Measurements from ENCODE around the gene GZMM. TPM values are rescaled to one million over a fixed set of nuclear protein-coding genes. Genes with fewer than 3 reads are reported as not detected.
A peak's percentile ranks its signal among the peaks of the same experiment; 100 is the strongest.

Gene GZMM
- total and polyA plus RNA-seq, 2 of the 13 experiments (the other 11 are each of a cell fraction or from before 2014, with no cell fraction given): 0.07 TPM; not detected in 1

DNA sequence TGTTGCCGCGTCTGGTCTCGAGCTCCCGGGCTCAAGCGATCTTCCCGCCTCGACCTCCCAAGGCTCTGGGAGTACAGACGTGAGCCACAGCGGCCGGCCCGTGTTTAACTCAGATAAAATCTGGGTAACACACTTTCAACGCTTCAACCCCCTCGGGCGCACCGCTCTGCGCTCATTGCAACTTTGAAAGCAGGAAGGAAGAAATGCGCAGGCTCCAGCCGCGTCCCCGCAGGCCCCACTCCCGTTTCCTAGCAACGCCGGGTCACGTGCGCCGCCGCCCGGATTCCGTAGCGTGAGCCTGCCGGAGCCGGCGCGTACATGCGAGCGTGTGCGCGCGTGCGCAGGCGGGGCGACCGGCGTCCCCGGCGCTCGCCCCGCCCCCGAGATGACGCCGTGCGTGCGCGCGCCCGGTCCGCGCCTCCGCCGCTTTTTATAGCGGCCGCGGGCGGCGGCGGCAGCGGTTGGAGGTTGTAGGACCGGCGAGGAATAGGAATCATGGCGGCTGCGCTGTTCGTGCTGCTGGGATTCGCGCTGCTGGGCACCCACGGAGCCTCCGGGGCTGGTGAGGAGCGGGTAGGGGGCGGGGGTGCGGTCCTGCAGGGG is 28.4 kb downstream of the GZMM start, which contains the start of gene BSG (continued):
- TF ChIP-seq, protein P1, sequence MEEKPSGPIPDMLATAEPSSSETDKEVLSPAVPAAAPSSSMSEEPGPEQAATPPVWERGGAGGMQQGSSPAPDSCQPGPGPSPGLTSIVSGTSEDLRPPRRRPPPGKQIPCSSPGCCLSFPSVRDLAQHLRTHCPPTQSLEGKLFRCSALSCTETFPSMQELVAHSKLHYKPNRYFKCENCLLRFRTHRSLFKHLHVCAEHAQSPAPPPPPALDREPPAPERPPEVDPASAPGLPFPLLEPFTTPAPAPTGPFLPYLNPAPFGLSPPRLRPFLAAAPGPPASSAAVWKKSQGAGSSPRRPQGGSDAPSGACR (CRISPR knock-in tag; IDR thresholded peaks at IDR 0.05): peak; percentile 75; the same call in 1 of the 2 replicates
- TF ChIP-seq TBP (CRISPR knock-in tag; IDR thresholded peaks at IDR 0.05): 0 out of 2 replicates have a peak, but pooled peaks have one; percentile 42
- TF ChIP-seq EHMT2 (IDR thresholded peaks at IDR 0.05; ENCODE audit: borderline replicate concordance, low read depth, low read length): no peak
- TF ChIP-seq POLR2G (IDR thresholded peaks at IDR 0.05; ENCODE audit: low read depth, low read length): peak; percentile 97
- TF ChIP-seq THAP11 (CRISPR knock-in tag; IDR thresholded peaks at IDR 0.05): peak; percentile 63
- TF ChIP-seq, protein P2, sequence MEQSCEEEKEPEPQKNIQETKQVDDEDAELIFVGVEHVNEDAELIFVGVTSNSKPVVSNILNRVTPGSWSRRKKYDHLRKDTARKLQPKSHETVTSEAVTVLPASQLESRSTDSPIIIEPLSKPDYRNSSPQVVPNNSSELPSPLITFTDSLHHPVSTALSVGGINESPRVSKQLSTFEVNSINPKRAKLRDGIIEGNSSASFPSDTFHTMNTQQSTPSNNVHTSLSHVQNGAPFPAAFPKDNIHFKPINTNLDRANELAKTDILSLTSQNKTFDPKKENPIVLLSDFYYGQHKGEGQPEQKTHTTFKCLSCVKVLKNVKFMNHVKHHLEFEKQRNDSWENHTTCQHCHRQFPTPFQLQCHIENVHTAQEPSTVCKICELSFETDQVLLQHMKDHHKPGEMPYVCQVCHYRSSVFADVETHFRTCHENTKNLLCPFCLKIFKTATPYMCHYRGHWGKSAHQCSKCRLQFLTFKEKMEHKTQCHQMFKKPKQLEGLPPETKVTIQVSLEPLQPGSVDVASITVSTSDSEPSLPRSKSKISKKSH (CRISPR knock-in tag; IDR thresholded peaks at IDR 0.05; ENCODE audit: borderline replicate concordance): no peak
- TF ChIP-seq, protein P3, sequence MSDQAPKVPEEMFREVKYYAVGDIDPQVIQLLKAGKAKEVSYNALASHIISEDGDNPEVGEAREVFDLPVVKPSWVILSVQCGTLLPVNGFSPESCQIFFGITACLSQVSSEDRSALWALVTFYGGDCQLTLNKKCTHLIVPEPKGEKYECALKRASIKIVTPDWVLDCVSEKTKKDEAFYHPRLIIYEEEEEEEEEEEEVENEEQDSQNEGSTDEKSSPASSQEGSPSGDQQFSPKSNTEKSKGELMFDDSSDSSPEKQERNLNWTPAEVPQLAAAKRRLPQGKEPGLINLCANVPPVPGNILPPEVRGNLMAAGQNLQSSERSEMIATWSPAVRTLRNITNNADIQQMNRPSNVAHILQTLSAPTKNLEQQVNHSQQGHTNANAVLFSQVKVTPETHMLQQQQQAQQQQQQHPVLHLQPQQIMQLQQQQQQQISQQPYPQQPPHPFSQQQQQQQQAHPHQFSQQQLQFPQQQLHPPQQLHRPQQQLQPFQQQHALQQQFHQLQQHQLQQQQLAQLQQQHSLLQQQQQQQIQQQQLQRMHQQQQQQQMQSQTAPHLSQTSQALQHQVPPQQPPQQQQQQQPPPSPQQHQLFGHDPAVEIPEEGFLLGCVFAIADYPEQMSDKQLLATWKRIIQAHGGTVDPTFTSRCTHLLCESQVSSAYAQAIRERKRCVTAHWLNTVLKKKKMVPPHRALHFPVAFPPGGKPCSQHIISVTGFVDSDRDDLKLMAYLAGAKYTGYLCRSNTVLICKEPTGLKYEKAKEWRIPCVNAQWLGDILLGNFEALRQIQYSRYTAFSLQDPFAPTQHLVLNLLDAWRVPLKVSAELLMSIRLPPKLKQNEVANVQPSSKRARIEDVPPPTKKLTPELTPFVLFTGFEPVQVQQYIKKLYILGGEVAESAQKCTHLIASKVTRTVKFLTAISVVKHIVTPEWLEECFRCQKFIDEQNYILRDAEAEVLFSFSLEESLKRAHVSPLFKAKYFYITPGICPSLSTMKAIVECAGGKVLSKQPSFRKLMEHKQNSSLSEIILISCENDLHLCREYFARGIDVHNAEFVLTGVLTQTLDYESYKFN (CRISPR knock-in tag; conservative IDR thresholded peaks at IDR 0.05): no peak
- TF ChIP-seq, protein P4, sequence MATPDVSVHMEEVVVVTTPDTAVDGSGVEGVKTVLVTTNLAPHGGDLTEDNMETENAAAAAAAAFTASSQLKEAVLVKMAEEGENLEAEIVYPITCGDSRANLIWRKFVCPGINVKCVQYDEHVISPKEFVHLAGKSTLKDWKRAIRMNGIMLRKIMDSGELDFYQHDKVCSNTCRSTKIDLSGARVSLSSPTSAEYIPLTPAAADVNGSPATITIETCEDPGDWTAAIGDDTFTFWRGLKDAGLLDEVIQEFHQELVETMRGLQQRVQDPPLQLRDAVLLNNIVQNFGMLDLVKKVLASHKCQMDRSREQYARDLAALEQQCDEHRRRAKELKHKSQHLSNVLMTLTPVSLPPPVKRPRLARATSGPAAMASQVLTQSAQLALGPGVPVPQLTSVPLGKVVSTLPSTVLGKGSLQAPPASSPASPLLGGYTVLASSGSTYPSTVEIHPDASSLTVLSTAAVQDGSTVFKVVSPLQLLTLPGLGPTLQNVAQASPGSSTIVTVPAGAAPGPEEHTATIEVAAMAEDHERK (CRISPR knock-in tag; IDR thresholded peaks at IDR 0.05; ENCODE audit: low read depth): peak; percentile 86
- no peak for TF ChIP-seq ZNF296 (CRISPR knock-in tag; conservative IDR thresholded peaks at IDR 0.05)
- TF ChIP-seq, protein P5, sequence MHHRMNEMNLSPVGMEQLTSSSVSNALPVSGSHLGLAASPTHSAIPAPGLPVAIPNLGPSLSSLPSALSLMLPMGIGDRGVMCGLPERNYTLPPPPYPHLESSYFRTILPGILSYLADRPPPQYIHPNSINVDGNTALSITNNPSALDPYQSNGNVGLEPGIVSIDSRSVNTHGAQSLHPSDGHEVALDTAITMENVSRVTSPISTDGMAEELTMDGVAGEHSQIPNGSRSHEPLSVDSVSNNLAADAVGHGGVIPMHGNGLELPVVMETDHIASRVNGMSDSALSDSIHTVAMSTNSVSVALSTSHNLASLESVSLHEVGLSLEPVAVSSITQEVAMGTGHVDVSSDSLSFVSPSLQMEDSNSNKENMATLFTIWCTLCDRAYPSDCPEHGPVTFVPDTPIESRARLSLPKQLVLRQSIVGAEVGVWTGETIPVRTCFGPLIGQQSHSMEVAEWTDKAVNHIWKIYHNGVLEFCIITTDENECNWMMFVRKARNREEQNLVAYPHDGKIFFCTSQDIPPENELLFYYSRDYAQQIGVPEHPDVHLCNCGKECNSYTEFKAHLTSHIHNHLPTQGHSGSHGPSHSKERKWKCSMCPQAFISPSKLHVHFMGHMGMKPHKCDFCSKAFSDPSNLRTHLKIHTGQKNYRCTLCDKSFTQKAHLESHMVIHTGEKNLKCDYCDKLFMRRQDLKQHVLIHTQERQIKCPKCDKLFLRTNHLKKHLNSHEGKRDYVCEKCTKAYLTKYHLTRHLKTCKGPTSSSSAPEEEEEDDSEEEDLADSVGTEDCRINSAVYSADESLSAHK (CRISPR knock-in tag; IDR thresholded peaks at IDR 0.05; ENCODE audit: borderline replicate concordance): no peak
- peak; percentile 92; the same call in 1 of the 2 replicates for TF ChIP-seq SIN3A (IDR thresholded peaks at IDR 0.05; ENCODE audit: borderline replicate concordance, low read depth, low read length)
- TF ChIP-seq, protein P6, sequence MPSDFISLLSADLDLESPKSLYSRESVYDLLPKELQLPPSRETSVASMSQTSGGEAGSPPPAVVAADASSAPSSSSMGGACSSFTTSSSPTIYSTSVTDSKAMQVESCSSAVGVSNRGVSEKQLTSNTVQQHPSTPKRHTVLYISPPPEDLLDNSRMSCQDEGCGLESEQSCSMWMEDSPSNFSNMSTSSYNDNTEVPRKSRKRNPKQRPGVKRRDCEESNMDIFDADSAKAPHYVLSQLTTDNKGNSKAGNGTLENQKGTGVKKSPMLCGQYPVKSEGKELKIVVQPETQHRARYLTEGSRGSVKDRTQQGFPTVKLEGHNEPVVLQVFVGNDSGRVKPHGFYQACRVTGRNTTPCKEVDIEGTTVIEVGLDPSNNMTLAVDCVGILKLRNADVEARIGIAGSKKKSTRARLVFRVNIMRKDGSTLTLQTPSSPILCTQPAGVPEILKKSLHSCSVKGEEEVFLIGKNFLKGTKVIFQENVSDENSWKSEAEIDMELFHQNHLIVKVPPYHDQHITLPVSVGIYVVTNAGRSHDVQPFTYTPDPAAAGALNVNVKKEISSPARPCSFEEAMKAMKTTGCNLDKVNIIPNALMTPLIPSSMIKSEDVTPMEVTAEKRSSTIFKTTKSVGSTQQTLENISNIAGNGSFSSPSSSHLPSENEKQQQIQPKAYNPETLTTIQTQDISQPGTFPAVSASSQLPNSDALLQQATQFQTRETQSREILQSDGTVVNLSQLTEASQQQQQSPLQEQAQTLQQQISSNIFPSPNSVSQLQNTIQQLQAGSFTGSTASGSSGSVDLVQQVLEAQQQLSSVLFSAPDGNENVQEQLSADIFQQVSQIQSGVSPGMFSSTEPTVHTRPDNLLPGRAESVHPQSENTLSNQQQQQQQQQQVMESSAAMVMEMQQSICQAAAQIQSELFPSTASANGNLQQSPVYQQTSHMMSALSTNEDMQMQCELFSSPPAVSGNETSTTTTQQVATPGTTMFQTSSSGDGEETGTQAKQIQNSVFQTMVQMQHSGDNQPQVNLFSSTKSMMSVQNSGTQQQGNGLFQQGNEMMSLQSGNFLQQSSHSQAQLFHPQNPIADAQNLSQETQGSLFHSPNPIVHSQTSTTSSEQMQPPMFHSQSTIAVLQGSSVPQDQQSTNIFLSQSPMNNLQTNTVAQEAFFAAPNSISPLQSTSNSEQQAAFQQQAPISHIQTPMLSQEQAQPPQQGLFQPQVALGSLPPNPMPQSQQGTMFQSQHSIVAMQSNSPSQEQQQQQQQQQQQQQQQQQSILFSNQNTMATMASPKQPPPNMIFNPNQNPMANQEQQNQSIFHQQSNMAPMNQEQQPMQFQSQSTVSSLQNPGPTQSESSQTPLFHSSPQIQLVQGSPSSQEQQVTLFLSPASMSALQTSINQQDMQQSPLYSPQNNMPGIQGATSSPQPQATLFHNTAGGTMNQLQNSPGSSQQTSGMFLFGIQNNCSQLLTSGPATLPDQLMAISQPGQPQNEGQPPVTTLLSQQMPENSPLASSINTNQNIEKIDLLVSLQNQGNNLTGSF (CRISPR knock-in tag; IDR thresholded peaks at IDR 0.05): no peak

Measured in HepG2 (cell line).